CD14-positive monocyte (primary cell): Measurements from ENCODE around the gene UNC5A. TPM values are rescaled to one million over a fixed set of nuclear protein-coding genes. Genes with fewer than 3 reads are reported as not detected.
A peak's percentile ranks its signal among the peaks of the same experiment; 100 is the strongest.

Experiments
- DNase-seq, 3 donors: peaks; one replicate each; pipeline ENCODE4 v3.0.0-alpha.2; 2011 to 2022
- H2AFZ ChIP-seq: 2 replicates; pipeline ENCODE4 v1.6.0; 2012; ENCODE audit warnings: mild to moderate bottlenecking, low read depth, low read length, inconsistent platforms; ENCODE audit not compliant: insufficient read depth, poor library complexity, severe bottlenecking
- H3K27ac ChIP-seq, 2 donors: 1 replicate in 1 of 2; 2 replicates in 1 of 2; pipeline ENCODE4 v1.5.1; 2012 to 2013; ENCODE audit warnings: low read length in 2 of 2, control low read depth in 1 of 2, inconsistent platforms in 1 of 2, low read depth in 1 of 2, mild to moderate bottlenecking in 1 of 2
- H3K27me3 ChIP-seq, 2 donors: one replicate each; pipeline versions ENCODE4 v1.6.0 to v1.6.1; 2011 to 2013; ENCODE audit warnings: low read length in 2 of 2; ENCODE audit not compliant: control insufficient read depth in 2 of 2, insufficient read depth in 2 of 2
- H3K36me3 ChIP-seq, 2 donors: replicated peaks in 1 of 2; 1 replicate in 1 of 2; 2 replicates in 1 of 2; pipeline versions ENCODE4 v1.5.1 to v1.6.1; 2012 to 2013; ENCODE audit warnings: low read length in 2 of 2, control low read depth in 1 of 2, inconsistent platforms in 1 of 2, mild to moderate bottlenecking in 1 of 2; ENCODE audit not compliant: insufficient read depth in 2 of 2, control insufficient read depth in 1 of 2
- H3K4me1 ChIP-seq, 2 donors: 1 replicate in 1 of 2; 2 replicates in 1 of 2; pipeline versions ENCODE4 v1.5.1 to v1.6.1; 2012 to 2013; ENCODE audit warnings: low read length in 2 of 2, control low read depth in 1 of 2, inconsistent platforms in 1 of 2, mild to moderate bottlenecking in 1 of 2, moderate library complexity in 1 of 2; ENCODE audit not compliant: insufficient read depth in 2 of 2, control insufficient read depth in 1 of 2
- H3K4me2 ChIP-seq: replicated peaks from 2 replicates; pipeline ENCODE3; 2012; ENCODE audit warnings: low read length, moderate library complexity, mild to moderate bottlenecking; ENCODE audit not compliant: poor library complexity, severe bottlenecking; ENCODE audit errors: extremely low read depth
- H3K4me3 ChIP-seq, 3 experiments: fragments of 200-600 bp in 1 of 3; sonication (generic) in 1 of 3; replicated peaks in 1 of 3; 1 replicate in 2 of 3; 2 replicates in 1 of 3; pipeline ENCODE4 v1.5.1; 2011 to 2013; ENCODE audit warnings: low read length in 3 of 3, mild to moderate bottlenecking in 3 of 3, control low read depth in 2 of 3, low read depth in 2 of 3, inconsistent platforms in 1 of 3, moderate library complexity in 1 of 3
- H3K79me2 ChIP-seq: 2 replicates; pipeline ENCODE4 v1.6.0; 2012; ENCODE audit warnings: mild to moderate bottlenecking, control low read depth, inconsistent platforms, low read length, moderate library complexity; ENCODE audit not compliant: insufficient read depth
- H3K9ac ChIP-seq: 2 replicates; pipeline ENCODE4 v1.6.0; 2017; ENCODE audit warnings: low read length, mild to moderate bottlenecking; ENCODE audit not compliant: insufficient read depth, poor library complexity, severe bottlenecking
- H3K9me3 ChIP-seq, 2 donors: replicated peaks in 1 of 2; 1 replicate in 1 of 2; 2 replicates in 1 of 2; pipeline versions ENCODE4 v1.5.1 to v1.6.1; 2012 to 2013; ENCODE audit warnings: low read length in 2 of 2, control low read depth in 1 of 2; ENCODE audit not compliant: control insufficient read depth in 1 of 2, insufficient read depth in 1 of 2
- H4K20me1 ChIP-seq: 2 replicates; pipeline ENCODE4 v1.6.0; 2012; ENCODE audit warnings: mild to moderate bottlenecking, low read length, control low read depth, moderate library complexity; ENCODE audit not compliant: insufficient read depth
- H3K27ac Mint-ChIP-seq, 7 donors: one replicate each; pipeline ENCODE4 v1.8.0; 2020; ENCODE audit warnings: mild to moderate bottlenecking in 7 of 7, mixed read lengths in 7 of 7, moderate library complexity in 6 of 7, inconsistent platforms in 2 of 7
- H3K27me3 Mint-ChIP-seq, 3 donors: one replicate each; pipeline ENCODE4 v1.8.0; 2021 to 2022; ENCODE audit warnings: low read depth in 3 of 3, mild to moderate bottlenecking in 3 of 3, mixed read lengths in 3 of 3, moderate library complexity in 3 of 3, inconsistent platforms in 1 of 3
- H3K36me3 Mint-ChIP-seq, 2 donors: one replicate each; pipeline ENCODE4 v1.8.0; 2020; ENCODE audit warnings: mixed read lengths in 2 of 2, inconsistent platforms in 1 of 2, mild to moderate bottlenecking in 1 of 2
- H3K4me1 Mint-ChIP-seq: one replicate; pipeline ENCODE4 v1.8.0; 2020; ENCODE audit warnings: mild to moderate bottlenecking, mixed read lengths
- H3K4me3 Mint-ChIP-seq, 2 donors: one replicate each; pipeline ENCODE4 v1.8.0; 2020; ENCODE audit warnings: mild to moderate bottlenecking in 2 of 2, mixed read lengths in 2 of 2, moderate library complexity in 1 of 2
- H3K9me3 Mint-ChIP-seq, 7 donors: one replicate each; pipeline ENCODE4 v1.8.0; 2020 to 2022; ENCODE audit warnings: mixed read lengths in 7 of 7, mild to moderate bottlenecking in 6 of 7, moderate library complexity in 6 of 7, inconsistent platforms in 2 of 7
- WGBS: methylation state at CpG from one replicate; pipeline ENCODE4 v1.1.5; 2013; ENCODE audit warnings: missing lambda C conversion rate; ENCODE audit not compliant: insufficient coverage; 5-methylcytosine and 5-hydroxymethylcytosine counted together
- intact Hi-C, 2 donors: fragments of 100-400 bp; cut with micrococcal nuclease; formaldehyde crosslinking; loops; one replicate each; pipeline versions ENCODE4 v1.15.0 to v1.15.1; 2023
- polyA plus RNA-seq, 3 donors: library from polyadenylated mRNA; depleted of rRNA in 1 of 3; unstranded in 2 of 3; stranded (reverse) in 1 of 3; fragments of 300-500 nt in 2 of 3; fragments of >200 nt in 1 of 3; fragmentation: Illumina TruSeq in 2 of 3; gene quantifications; 1 replicate in 2 of 3; 2 replicates in 1 of 3; pipeline ENCODE4 v1.2.3, GENCODE V29; 2012 to 2021
- TF ChIP-seq, protein P1 (sequence below): fragments of 200-600 bp; IDR thresholded peaks from one replicate; pipeline ENCODE4 v1.8.0; 2022; ENCODE audit warnings: antibody characterized with exemption, mild to moderate bottlenecking

UNC5A gene
- polyA plus RNA-seq, 3 donors = 0.03 to 0.07 TPM; not detected in 1

DNA sequence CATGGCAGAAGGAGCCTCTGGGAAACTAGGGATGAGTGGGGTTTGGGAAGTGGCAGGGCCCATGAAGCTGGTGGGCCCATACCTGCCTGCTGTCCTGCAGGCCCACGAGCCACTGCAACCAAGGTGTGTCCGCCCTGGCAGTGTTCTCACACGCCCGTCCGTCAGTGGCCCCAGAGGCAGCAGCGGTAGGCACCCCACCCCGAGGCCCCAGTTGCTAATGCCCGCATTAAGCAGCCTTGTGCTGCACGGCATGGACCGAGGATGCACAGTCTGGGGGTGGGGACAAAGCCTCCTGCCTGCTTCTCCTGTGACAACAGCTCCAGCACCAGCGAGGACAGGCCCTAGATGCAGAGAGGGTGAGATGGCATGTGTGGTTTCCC lies 47.5 kb downstream of the UNC5A start:
- no peak overlapping the region for H3K27ac ChIP-seq
- no peak overlapping the region for H3K4me2 ChIP-seq
- Mint-ChIP-seq H3K27me3 (peaks cover 8 to 23% (median 18%) of the 10 kb centered on the region in 3 donors), H3K36me3 (no peaks in the 10 kb centered on the region), H3K9me3 (peaks cover 0 to 8% (median 4%) of the 10 kb centered on the region in 7 donors), H3K4me3 (no peak overlapping the region), H3K4me1 (no peaks in the 10 kb centered on the region), H3K27ac (peak overlapping the region in 1 of 7 donors; percentile 10)
- H2AFZ ChIP-seq = no peak overlapping the region
- H4K20me1 ChIP-seq = no peaks in the 10 kb centered on the region
- H3K9me3 ChIP-seq = no peaks in the 10 kb centered on the region
- intact Hi-C loops = no loop called here
- no peak overlapping the region for H3K9ac ChIP-seq
- H3K36me3 ChIP-seq = no peaks in the 10 kb centered on the region
- TF ChIP-seq, protein P1, sequence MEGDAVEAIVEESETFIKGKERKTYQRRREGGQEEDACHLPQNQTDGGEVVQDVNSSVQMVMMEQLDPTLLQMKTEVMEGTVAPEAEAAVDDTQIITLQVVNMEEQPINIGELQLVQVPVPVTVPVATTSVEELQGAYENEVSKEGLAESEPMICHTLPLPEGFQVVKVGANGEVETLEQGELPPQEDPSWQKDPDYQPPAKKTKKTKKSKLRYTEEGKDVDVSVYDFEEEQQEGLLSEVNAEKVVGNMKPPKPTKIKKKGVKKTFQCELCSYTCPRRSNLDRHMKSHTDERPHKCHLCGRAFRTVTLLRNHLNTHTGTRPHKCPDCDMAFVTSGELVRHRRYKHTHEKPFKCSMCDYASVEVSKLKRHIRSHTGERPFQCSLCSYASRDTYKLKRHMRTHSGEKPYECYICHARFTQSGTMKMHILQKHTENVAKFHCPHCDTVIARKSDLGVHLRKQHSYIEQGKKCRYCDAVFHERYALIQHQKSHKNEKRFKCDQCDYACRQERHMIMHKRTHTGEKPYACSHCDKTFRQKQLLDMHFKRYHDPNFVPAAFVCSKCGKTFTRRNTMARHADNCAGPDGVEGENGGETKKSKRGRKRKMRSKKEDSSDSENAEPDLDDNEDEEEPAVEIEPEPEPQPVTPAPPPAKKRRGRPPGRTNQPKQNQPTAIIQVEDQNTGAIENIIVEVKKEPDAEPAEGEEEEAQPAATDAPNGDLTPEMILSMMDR = no peak
- peaks cover 0 to 11% of the 10 kb centered on the region in 2 donors for H3K27me3 ChIP-seq
- H3K4me1 ChIP-seq = no peaks in the 10 kb centered on the region
- H3K79me2 ChIP-seq = no peaks in the 10 kb centered on the region
- no peak for DNase-seq
- 84% methylated on average over 8 of the region's 11 CpGs for WGBS
- no peak overlapping the region for H3K4me3 ChIP-seq

DNA sequence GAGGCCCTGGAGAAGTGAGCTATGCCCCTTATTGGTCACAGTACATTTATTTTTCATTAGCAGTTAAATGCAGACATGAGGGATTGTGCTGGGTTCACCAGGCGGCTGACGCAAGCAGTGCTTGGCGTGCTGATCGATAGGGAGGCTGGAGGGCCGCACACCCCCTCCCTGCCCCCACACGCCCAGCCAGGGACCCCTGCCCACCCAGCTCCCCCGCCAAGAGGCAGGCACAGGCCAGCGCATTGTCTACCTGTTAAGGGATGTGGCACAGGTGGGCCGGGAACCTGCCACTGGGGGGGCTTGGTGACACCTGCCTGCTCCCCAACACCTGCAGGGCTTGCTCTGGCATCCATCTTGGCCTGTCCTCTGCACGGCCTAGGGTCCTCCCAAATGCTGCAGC lies 49.6 kb downstream of the UNC5A start:
- Mint-ChIP-seq H3K36me3 (no peaks in the 10 kb centered on the region), H3K9me3 (peaks cover 0 to 8% (median 7%) of the 10 kb centered on the region in 7 donors), H3K4me3 (no peak overlapping the region), H3K27me3 (peaks cover 19 to 34% (median 32%) of the 10 kb centered on the region in 3 donors), H3K4me1 (peaks cover 2% of the 10 kb centered on the region), H3K27ac (no peak overlapping the region)
- Histone ChIP-seq H3K79me2 (no peaks in the 10 kb centered on the region), H3K4me1 (no peaks in the 10 kb centered on the region), H3K9ac (no peak overlapping the region), H2AFZ (no peak overlapping the region), H3K36me3 (no peaks in the 10 kb centered on the region), H4K20me1 (no peaks in the 10 kb centered on the region), H3K9me3 (no peaks in the 10 kb centered on the region), H3K4me3 (no peak overlapping the region), H3K27me3 (peaks cover 0 to 29% of the 10 kb centered on the region in 2 donors), H3K4me2 (no peak overlapping the region), H3K27ac (no peak overlapping the region)
- WGBS = 71% methylated on average over 2 of the region's 10 CpGs
- TF ChIP-seq, protein P1 = no peak
- intact Hi-C loops = no loop called here
- DNase-seq = no peak
